Nephron (organoid): Measurements from ENCODE around the gene BTBD7.
A peak's percentile ranks its signal among the peaks of the same experiment; 100 is the strongest.

ENCODE experiments used
- H3K27ac Mint-ChIP-seq, 3 experiments: 2 replicates each; pipeline ENCODE4 v1.8.0; 2020; ENCODE audit warnings: mixed read lengths in 3 of 3, mild to moderate bottlenecking in 2 of 3, moderate library complexity in 1 of 3
- H3K27me3 Mint-ChIP-seq: 2 replicates; pipeline ENCODE4 v1.8.0; 2021; ENCODE audit warnings: low read depth, mild to moderate bottlenecking, moderate library complexity, mixed read lengths
- H3K36me3 Mint-ChIP-seq: 2 replicates; pipeline ENCODE4 v1.8.0; 2020; ENCODE audit warnings: low read depth, mixed read lengths
- H3K4me1 Mint-ChIP-seq: 2 replicates; pipeline ENCODE4 v1.8.0; 2020; ENCODE audit warnings: mixed read lengths
- H3K4me3 Mint-ChIP-seq, 3 experiments: 2 replicates each; pipeline ENCODE4 v1.8.0; 2020; ENCODE audit warnings: mild to moderate bottlenecking in 3 of 3, mixed read lengths in 3 of 3, moderate library complexity in 2 of 3
- H3K9me3 Mint-ChIP-seq: 2 replicates; pipeline ENCODE4 v1.8.0; 2020; ENCODE audit warnings: mixed read lengths
- CTCF ChIP-seq, 3 experiments: fragments of 200-600 bp; sonication (generic); IDR thresholded peaks; one replicate each; pipeline ENCODE4 v1.5.0; 2021; ENCODE audit warnings: antibody characterized with exemption in 3 of 3; ENCODE audit not compliant: unreplicated experiment in 3 of 3

The BTBD7 gene

GRCh38 chr14:93299416-93299815, 33.4 kb downstream of the BTBD7 start:
- Mint-ChIP-seq H3K27me3 (no peaks in the 10 kb centered on the region), H3K27ac (peak overlapping the region; percentile 79 to 89 (median 87)), H3K9me3 (no peaks in the 10 kb centered on the region), H3K4me3 (no peak overlapping the region), H3K36me3 (peaks cover 3% of the 10 kb centered on the region), H3K4me1 (peaks cover 26% of the 10 kb centered on the region)
- no peak for TF ChIP-seq CTCF (IDR thresholded peaks at IDR 0.05; ENCODE audit: unreplicated experiment in 3 of 3)

GRCh38 chr14:93295541-93296220, 37.2 kb downstream of the BTBD7 start:
- no peak for TF ChIP-seq CTCF (IDR thresholded peaks at IDR 0.05; ENCODE audit: unreplicated experiment in 3 of 3)
- H3K27ac Mint-ChIP-seq: peak overlapping the region in 1 of 3 experiments; percentile 40
- H3K36me3 Mint-ChIP-seq: peaks cover 18% of the 10 kb centered on the region
- H3K27me3 Mint-ChIP-seq: no peaks in the 10 kb centered on the region
- H3K4me1 Mint-ChIP-seq: peaks cover 11% of the 10 kb centered on the region
- no peaks in the 10 kb centered on the region for H3K9me3 Mint-ChIP-seq
- H3K4me3 Mint-ChIP-seq: no peak overlapping the region

GRCh38 chr14:93286212-93286890, 46.5 kb downstream of the BTBD7 start:
- H3K4me1 Mint-ChIP-seq: peaks cover 12% of the 10 kb centered on the region
- no peak overlapping the region for H3K4me3 Mint-ChIP-seq
- TF ChIP-seq CTCF (IDR thresholded peaks at IDR 0.05; ENCODE audit: unreplicated experiment in 3 of 3): no peak
- no peaks in the 10 kb centered on the region for H3K9me3 Mint-ChIP-seq
- peak overlapping the region in 1 of 3 experiments; percentile 80 for H3K27ac Mint-ChIP-seq
- H3K36me3 Mint-ChIP-seq: peaks cover 16% of the 10 kb centered on the region
- no peaks in the 10 kb centered on the region for H3K27me3 Mint-ChIP-seq

GRCh38 chr14:93285044-93285443, 47.8 kb downstream of the BTBD7 start:
- no peaks in the 10 kb centered on the region for H3K27me3 Mint-ChIP-seq
- H3K9me3 Mint-ChIP-seq: no peaks in the 10 kb centered on the region
- no peak for TF ChIP-seq CTCF (IDR thresholded peaks at IDR 0.05; ENCODE audit: unreplicated experiment in 3 of 3)

GRCh38 chr14:93281937-93282336, 50.9 kb downstream of the BTBD7 start:
- peaks cover 26% of the 10 kb centered on the region for H3K36me3 Mint-ChIP-seq
- no peak overlapping the region for H3K27ac Mint-ChIP-seq
- peaks cover 12% of the 10 kb centered on the region for H3K4me1 Mint-ChIP-seq
- TF ChIP-seq CTCF (IDR thresholded peaks at IDR 0.05; ENCODE audit: unreplicated experiment in 3 of 3): no peak
- no peaks in the 10 kb centered on the region for H3K9me3 Mint-ChIP-seq
- no peak overlapping the region for H3K4me3 Mint-ChIP-seq
- H3K27me3 Mint-ChIP-seq: no peaks in the 10 kb centered on the region

More at GRCh38 chr14:93285044-93285443, 47.8 kb downstream of the BTBD7 start:
- peaks cover 12% of the 10 kb centered on the region for H3K4me1 Mint-ChIP-seq
- no peak overlapping the region for H3K4me3 Mint-ChIP-seq
- H3K27ac Mint-ChIP-seq: peak overlapping the region in 2 of 3 experiments; percentile 18 to 28
- peaks cover 20% of the 10 kb centered on the region for H3K36me3 Mint-ChIP-seq
